Activated naive CD8-positive, alpha-beta T cell treated with anti-CD3 and anti-CD28 coated beads for 36 hours (primary cell): Measurements from ENCODE around the gene SESTD1. TPM values are rescaled to one million over a fixed set of nuclear protein-coding genes. Genes with fewer than 3 reads are reported as not detected.
"Not testable (repeated sequence)": the region's sequence is repeated elsewhere in the genome, so short reads cannot be mapped to it uniquely, and the experiment has no call there.

Experiments
- DNase-seq: peaks from one replicate; pipeline ENCODE4 v3.0.0; 2021
- H3K27ac Mint-ChIP-seq: one replicate; pipeline ENCODE4 v1.8.0; 2022; ENCODE audit warnings: mild to moderate bottlenecking, moderate library complexity, mixed read lengths
- H3K27me3 Mint-ChIP-seq: one replicate; pipeline ENCODE4 v1.8.0; 2022; ENCODE audit warnings: mild to moderate bottlenecking, mixed read lengths
- H3K36me3 Mint-ChIP-seq: one replicate; pipeline ENCODE4 v1.8.0; 2021; ENCODE audit warnings: mild to moderate bottlenecking, mixed read lengths
- H3K4me1 Mint-ChIP-seq: one replicate; pipeline ENCODE4 v1.8.0; 2021; ENCODE audit warnings: mixed read lengths
- H3K4me3 Mint-ChIP-seq: one replicate; pipeline ENCODE4 v1.8.0; 2022; ENCODE audit warnings: mild to moderate bottlenecking, moderate library complexity, mixed read lengths
- H3K9me3 Mint-ChIP-seq: one replicate; pipeline ENCODE4 v1.8.0; 2022; ENCODE audit warnings: mixed read lengths
- total RNA-seq, 2 experiments: library from RNA; stranded (reverse); gene quantifications; one replicate each; pipeline ENCODE4 v1.2.3, GENCODE V29; 2021

The SESTD1 gene
- total RNA-seq, 2 experiments from 2014 or later: 4.4 to 5.7 TPM

DNA sequence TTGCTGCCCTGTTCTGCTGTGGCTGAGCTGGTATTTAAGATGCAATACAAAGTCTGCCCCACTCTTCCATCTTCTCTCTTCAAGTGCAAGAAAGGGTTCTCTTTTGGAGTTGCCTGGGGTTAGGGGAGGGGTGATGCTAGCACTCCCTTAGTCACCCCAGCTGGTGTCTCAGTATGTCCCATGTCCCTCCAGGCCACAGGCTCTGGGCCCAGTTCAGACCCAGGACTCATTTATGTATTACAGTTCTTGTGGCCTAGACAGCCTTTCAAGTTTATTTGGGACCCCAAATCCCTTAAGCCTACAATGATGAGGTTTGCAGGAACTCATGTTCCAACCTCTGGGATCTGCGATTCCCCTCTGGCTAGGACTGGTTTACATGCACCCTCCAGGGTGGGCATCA is 167.5 kb downstream of the SESTD1 start:
- no peaks in the 10 kb centered on the region for H3K36me3 Mint-ChIP-seq
- peaks cover 7% of the 10 kb centered on the region for H3K9me3 Mint-ChIP-seq
- H3K4me1 Mint-ChIP-seq: peaks cover 17% of the 10 kb centered on the region
- H3K4me3 Mint-ChIP-seq: no peak overlapping the region
- no peaks in the 10 kb centered on the region for H3K27me3 Mint-ChIP-seq
- DNase-seq: no peak
- no peak overlapping the region for H3K27ac Mint-ChIP-seq

GRCh38 chr2:179096090-179096489 is 168.5 kb downstream of the SESTD1 start:
- Mint-ChIP-seq H3K9me3 (peaks cover 8% of the 10 kb centered on the region), H3K36me3 (no peaks in the 10 kb centered on the region), H3K27ac (no peak overlapping the region), H3K4me1 (peaks cover 17% of the 10 kb centered on the region), H3K4me3 (no peak overlapping the region), H3K27me3 (no peaks in the 10 kb centered on the region)
- DNase-seq: no peak

DNA sequence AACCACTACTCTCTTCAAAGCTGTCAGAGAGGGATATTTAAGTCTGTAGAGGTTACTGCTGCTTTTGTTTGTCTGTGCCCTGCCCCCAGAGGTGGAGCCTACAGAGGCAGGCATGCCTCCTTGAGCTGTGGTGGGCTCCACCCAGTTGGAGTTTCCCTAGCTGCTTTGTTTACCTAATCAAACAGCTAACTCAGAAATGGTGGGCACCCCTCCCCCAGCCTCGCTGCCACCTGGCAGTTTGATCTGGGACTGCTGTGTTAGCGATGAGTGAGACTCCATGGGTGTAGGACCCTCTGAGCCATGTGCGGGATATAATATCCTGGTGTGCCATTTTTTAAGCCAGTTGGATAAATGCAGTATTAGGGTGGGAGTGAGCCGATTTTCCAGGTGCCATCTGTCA is 171.7 kb downstream of the SESTD1 start:
- DNase-seq, H3K27ac Mint-ChIP-seq, H3K27me3 Mint-ChIP-seq, H3K36me3 Mint-ChIP-seq, H3K4me3 Mint-ChIP-seq: not testable (repeated sequence)
- peaks cover 11% of the 10 kb centered on the region for H3K9me3 Mint-ChIP-seq
- peaks cover 17% of the 10 kb centered on the region for H3K4me1 Mint-ChIP-seq

- no peak for DNase-seq
- Mint-ChIP-seq H3K9me3 (peaks cover 24% of the 10 kb centered on the region), H3K36me3 (peaks cover 3% of the 10 kb centered on the region), H3K27me3 (no peaks in the 10 kb centered on the region), H3K27ac (no peak overlapping the region), H3K4me1 (peaks cover 4% of the 10 kb centered on the region), H3K4me3 (no peak overlapping the region)
Measured at GRCh38 chr2:179082697-179083096, 181.9 kb downstream of the SESTD1 start.

GRCh38 chr2:179081954-179082353 is 182.7 kb downstream of the SESTD1 start:
- Mint-ChIP-seq H3K4me3 (no peak overlapping the region), H3K27me3 (no peaks in the 10 kb centered on the region), H3K27ac (no peak overlapping the region), H3K36me3 (peaks cover 8% of the 10 kb centered on the region), H3K4me1 (peaks cover 4% of the 10 kb centered on the region), H3K9me3 (peaks cover 30% of the 10 kb centered on the region)
- DNase-seq: no peak

GRCh38 chr2:179072527-179072926 is 192.1 kb downstream of the SESTD1 start:
- Mint-ChIP-seq H3K27ac (no peak overlapping the region), H3K4me3 (no peak overlapping the region), H3K4me1 (peaks cover 3% of the 10 kb centered on the region), H3K9me3 (peaks cover 13% of the 10 kb centered on the region), H3K27me3 (no peaks in the 10 kb centered on the region), H3K36me3 (peaks cover 11% of the 10 kb centered on the region)
- no peak for DNase-seq

DNA sequence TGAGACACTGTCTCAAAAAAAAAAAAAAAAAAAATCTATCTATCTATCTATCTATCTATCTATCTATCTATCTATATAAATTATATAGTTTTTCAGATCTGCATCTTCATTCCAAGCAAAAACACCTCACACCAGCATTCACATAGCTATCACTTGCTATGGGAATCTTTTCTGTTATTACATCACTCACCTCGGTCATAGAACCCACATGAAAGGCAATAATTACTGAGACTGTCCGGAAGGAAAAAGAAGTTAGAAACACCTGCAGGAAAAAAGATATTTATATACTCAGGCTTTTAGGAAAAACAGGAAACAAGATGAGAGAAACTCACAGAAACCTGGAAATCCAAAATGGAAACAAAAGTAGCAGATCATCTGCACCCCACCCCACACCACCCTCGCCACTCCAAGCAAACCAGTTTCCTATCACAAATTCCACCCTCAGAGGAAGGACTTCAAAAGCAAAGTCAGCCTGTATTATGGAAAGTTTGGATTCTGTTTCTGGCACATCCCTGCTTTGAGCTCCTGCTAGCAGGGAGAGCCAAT is 192.7 kb downstream of the SESTD1 start:
- no peak for DNase-seq
- peaks cover 3% of the 10 kb centered on the region for H3K4me1 Mint-ChIP-seq
- no peak overlapping the region for H3K27ac Mint-ChIP-seq
- no peak overlapping the region for H3K4me3 Mint-ChIP-seq
- peaks cover 10% of the 10 kb centered on the region for H3K9me3 Mint-ChIP-seq
- no peaks in the 10 kb centered on the region for H3K27me3 Mint-ChIP-seq
- peaks cover 7% of the 10 kb centered on the region for H3K36me3 Mint-ChIP-seq

GRCh38 chr2:179070895-179071294 is 193.7 kb downstream of the SESTD1 start:
- no peaks in the 10 kb centered on the region for H3K27me3 Mint-ChIP-seq
- H3K9me3 Mint-ChIP-seq: peaks cover 7% of the 10 kb centered on the region

DNA sequence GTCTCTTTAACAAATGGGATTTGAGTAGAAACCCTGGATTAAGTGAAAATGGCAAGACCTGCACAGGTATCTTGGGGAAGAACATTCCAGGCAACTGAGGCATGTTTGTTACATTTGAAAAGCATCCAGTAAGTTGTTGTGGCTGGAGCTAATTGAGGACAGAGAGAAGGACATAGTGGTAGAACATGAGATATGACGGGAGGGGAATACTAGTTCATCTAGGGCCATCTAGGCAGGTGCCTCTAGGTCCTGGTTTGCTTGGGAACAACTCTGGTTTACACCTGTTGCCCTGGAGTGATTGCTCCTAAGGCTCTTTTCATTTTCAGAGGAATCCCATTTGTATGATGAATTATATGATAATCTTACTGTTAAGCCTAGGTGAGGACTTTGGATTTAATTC is 194.9 kb downstream of the SESTD1 start:
- no peak overlapping the region for H3K4me3 Mint-ChIP-seq
- no peaks in the 10 kb centered on the region for H3K27me3 Mint-ChIP-seq
- peaks cover 3% of the 10 kb centered on the region for H3K4me1 Mint-ChIP-seq
- H3K9me3 Mint-ChIP-seq: peaks cover 13% of the 10 kb centered on the region
- H3K36me3 Mint-ChIP-seq: peaks cover 4% of the 10 kb centered on the region
- H3K27ac Mint-ChIP-seq: no peak overlapping the region
- DNase-seq: no peak

More at GRCh38 chr2:179070895-179071294, 193.7 kb downstream of the SESTD1 start:
- Mint-ChIP-seq H3K27ac (no peak overlapping the region), H3K36me3 (peaks cover 4% of the 10 kb centered on the region), H3K4me1 (peaks cover 3% of the 10 kb centered on the region), H3K4me3 (no peak overlapping the region)
- no peak for DNase-seq

GRCh38 chr2:179068991-179069643 is 195.5 kb downstream of the SESTD1 start:
- DNase-seq: no peak
- Mint-ChIP-seq H3K9me3 (peaks cover 13% of the 10 kb centered on the region), H3K4me3 (no peak overlapping the region), H3K4me1 (peaks cover 3% of the 10 kb centered on the region), H3K36me3 (peaks cover 4% of the 10 kb centered on the region), H3K27me3 (no peaks in the 10 kb centered on the region), H3K27ac (no peak overlapping the region)

GRCh38 chr2:179059026-179059700 is 205.5 kb downstream of the SESTD1 start:
- no peaks in the 10 kb centered on the region for H3K36me3 Mint-ChIP-seq
- H3K4me1 Mint-ChIP-seq: peaks cover 1% of the 10 kb centered on the region
- DNase-seq: no peak
- H3K27ac Mint-ChIP-seq: no peak overlapping the region
- H3K4me3 Mint-ChIP-seq: no peak overlapping the region
- no peaks in the 10 kb centered on the region for H3K9me3 Mint-ChIP-seq
- no peaks in the 10 kb centered on the region for H3K27me3 Mint-ChIP-seq

DNA sequence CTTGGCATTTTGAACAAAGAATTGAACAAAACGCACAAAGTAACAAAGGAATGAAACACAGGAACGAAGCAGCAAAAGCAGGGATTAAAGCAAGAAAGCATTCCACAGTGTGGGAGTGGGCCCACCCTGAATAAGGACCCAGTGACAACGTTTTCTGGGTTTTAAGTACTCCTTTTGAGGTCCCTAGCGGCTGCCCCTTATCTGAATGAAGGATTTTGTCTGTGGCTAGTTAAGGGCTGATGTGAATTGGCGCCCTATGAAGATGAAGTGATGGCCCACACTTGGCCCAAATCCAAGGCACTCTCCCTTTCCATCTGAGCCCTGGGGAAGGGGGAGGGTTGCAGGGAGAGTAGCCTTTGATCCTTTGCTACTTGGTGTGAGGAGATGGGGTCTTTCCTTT is 206.9 kb downstream of the SESTD1 start:
- DNase-seq: no peak
- Mint-ChIP-seq H3K27me3 (no peaks in the 10 kb centered on the region), H3K4me3 (no peak overlapping the region), H3K4me1 (peaks cover 1% of the 10 kb centered on the region), H3K36me3 (no peaks in the 10 kb centered on the region), H3K9me3 (no peaks in the 10 kb centered on the region), H3K27ac (no peak overlapping the region)

GRCh38 chr2:179053568-179053967 is 211.1 kb downstream of the SESTD1 start:
- not testable (repeated sequence) for H3K36me3 Mint-ChIP-seq, DNase-seq, H3K27me3 Mint-ChIP-seq, H3K4me3 Mint-ChIP-seq, H3K4me1 Mint-ChIP-seq, H3K9me3 Mint-ChIP-seq, H3K27ac Mint-ChIP-seq
